Nephron progenitor cell (in vitro differentiated cells): ENCODE data around the gene PIH1D2.

Source experiments
- DNase-seq: peaks from one replicate; pipeline ENCODE4 v3.0.0; 2021
- H3K27ac Mint-ChIP-seq: 2 replicates; pipeline ENCODE4 v1.8.0; 2021; ENCODE audit warnings: mild to moderate bottlenecking, moderate library complexity, mixed read lengths
- H3K27me3 Mint-ChIP-seq: 2 replicates; pipeline ENCODE4 v1.8.0; 2021; ENCODE audit warnings: mild to moderate bottlenecking, low read depth, mixed read lengths; ENCODE audit not compliant: poor library complexity
- H3K36me3 Mint-ChIP-seq: 2 replicates; pipeline ENCODE4 v1.8.0; 2021; ENCODE audit warnings: low read depth, mixed read lengths
- H3K4me1 Mint-ChIP-seq: 2 replicates; pipeline ENCODE4 v1.8.0; 2021; ENCODE audit warnings: mixed read lengths
- H3K4me3 Mint-ChIP-seq: 2 replicates; pipeline ENCODE4 v1.8.0; 2021; ENCODE audit warnings: mild to moderate bottlenecking, moderate library complexity, mixed read lengths
- H3K9me3 Mint-ChIP-seq: 2 replicates; pipeline ENCODE4 v1.8.0; 2021; ENCODE audit warnings: mild to moderate bottlenecking, moderate library complexity, mixed read lengths
- TF ChIP-seq, protein P1 (sequence below): fragments of 200-600 bp; sonication (generic); IDR thresholded peaks from 2 replicates; pipeline ENCODE4 v1.5.0; 2021; ENCODE audit warnings: antibody characterized with exemption

The PIH1D2 gene

GRCh38 chr11:112085822-112086421 lies 12.1 kb upstream of the PIH1D2 start:
- Mint-ChIP-seq H3K27me3 (no peaks in the 10 kb centered on the region), H3K9me3 (no peaks in the 10 kb centered on the region), H3K36me3 (peaks cover 74% of the 10 kb centered on the region), H3K4me3 (peak overlapping the region; percentile 100), H3K27ac (peak overlapping the region; percentile 96), H3K4me1 (peaks cover 50% of the 10 kb centered on the region)
- DNase-seq, result no peak
- TF ChIP-seq, protein P1, sequence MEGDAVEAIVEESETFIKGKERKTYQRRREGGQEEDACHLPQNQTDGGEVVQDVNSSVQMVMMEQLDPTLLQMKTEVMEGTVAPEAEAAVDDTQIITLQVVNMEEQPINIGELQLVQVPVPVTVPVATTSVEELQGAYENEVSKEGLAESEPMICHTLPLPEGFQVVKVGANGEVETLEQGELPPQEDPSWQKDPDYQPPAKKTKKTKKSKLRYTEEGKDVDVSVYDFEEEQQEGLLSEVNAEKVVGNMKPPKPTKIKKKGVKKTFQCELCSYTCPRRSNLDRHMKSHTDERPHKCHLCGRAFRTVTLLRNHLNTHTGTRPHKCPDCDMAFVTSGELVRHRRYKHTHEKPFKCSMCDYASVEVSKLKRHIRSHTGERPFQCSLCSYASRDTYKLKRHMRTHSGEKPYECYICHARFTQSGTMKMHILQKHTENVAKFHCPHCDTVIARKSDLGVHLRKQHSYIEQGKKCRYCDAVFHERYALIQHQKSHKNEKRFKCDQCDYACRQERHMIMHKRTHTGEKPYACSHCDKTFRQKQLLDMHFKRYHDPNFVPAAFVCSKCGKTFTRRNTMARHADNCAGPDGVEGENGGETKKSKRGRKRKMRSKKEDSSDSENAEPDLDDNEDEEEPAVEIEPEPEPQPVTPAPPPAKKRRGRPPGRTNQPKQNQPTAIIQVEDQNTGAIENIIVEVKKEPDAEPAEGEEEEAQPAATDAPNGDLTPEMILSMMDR, result no peak

DNA sequence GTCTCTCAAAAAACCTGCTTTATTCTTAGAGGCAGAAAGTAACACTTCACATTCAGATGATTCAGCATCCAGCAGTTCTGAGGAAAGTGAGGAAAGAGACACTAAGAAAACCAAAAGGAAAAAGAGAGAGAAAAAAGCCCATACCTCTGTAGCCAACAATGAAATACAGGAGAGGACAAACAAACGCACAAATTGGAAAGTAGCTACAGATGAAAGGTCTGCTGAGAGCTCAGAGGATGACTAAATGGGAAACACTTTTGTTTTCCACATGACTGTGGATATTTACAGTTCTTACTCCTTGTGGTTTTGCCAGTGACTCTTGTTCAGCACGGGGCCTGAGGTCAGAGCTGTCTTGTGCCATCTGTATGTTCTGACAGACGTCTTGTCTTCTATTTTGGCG lies 8.9 kb upstream of the PIH1D2 start:
- DNase-seq, result no peak
- Mint-ChIP-seq H3K9me3 (no peaks in the 10 kb centered on the region), H3K27me3 (no peaks in the 10 kb centered on the region), H3K36me3 (peaks cover 68% of the 10 kb centered on the region), H3K4me3 (no peak overlapping the region), H3K27ac (peak overlapping the region; percentile 70), H3K4me1 (peaks cover 29% of the 10 kb centered on the region)
- TF ChIP-seq, protein P1, result no peak

DNA sequence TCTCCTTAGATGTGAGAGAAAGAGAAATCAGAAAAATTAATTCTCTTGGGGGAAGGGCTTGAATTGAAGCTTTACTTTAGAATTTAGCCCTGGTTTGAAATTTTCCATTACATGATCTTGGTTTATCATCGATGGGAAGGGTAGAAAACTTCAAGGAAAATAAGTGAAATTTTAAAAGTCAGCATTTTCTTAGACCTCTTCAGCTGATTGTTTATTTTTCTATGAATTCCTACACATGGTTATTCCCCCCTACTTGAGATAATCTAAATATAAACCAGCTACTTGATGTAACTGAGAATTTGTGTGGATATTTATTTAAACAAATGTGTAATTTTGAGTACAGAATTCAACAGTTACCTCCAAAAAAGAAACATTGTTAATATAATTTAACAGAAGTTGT lies 10.9 kb downstream of the PIH1D2 start:
- Mint-ChIP-seq H3K4me1 (no peaks in the 10 kb centered on the region), H3K27ac (no peak overlapping the region), H3K27me3 (no peaks in the 10 kb centered on the region), H3K36me3 (peaks cover 38% of the 10 kb centered on the region), H3K4me3 (no peak overlapping the region), H3K9me3 (no peaks in the 10 kb centered on the region)
- DNase-seq, result no peak
- TF ChIP-seq, protein P1, result no peak

GRCh38 chr11:112058103-112058502 lies 15.7 kb downstream of the PIH1D2 start:
- DNase-seq, result no peak
- Mint-ChIP-seq H3K9me3 (no peaks in the 10 kb centered on the region), H3K27me3 (no peaks in the 10 kb centered on the region), H3K36me3 (peaks cover 66% of the 10 kb centered on the region), H3K4me1 (no peaks in the 10 kb centered on the region), H3K27ac (no peak overlapping the region), H3K4me3 (no peak overlapping the region)
- TF ChIP-seq, protein P1, result no peak

GRCh38 chr11:112057170-112057569 lies 16.6 kb downstream of the PIH1D2 start:
- Mint-ChIP-seq H3K4me3 (no peak overlapping the region), H3K27me3 (no peaks in the 10 kb centered on the region), H3K4me1 (no peaks in the 10 kb centered on the region), H3K36me3 (peaks cover 63% of the 10 kb centered on the region), H3K9me3 (no peaks in the 10 kb centered on the region), H3K27ac (peak overlapping the region; percentile 31)
- DNase-seq, result no peak
- TF ChIP-seq, protein P1, result no peak

DNA sequence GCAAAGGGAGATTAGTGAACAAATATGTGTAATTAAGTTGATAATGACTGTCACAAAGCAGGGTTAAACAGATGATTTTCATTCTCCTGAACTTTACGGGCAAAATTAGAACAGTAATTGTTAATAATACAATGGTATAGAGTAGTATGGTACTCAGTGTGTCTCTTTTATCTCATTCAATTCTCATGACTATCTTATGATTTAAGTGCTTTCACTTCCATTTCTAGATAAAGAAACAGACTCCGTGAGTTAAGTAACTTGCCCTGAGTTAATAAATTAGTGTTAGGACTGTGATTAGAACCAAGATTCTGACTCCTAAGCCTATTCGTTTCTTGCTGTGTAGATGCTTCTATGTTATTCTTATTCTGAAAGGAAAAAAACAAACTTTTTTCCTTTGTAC lies 22.0 kb downstream of the PIH1D2 start:
- Mint-ChIP-seq H3K27me3 (peaks cover 3% of the 10 kb centered on the region), H3K4me3 (no peak overlapping the region), H3K36me3 (peaks cover 85% of the 10 kb centered on the region), H3K4me1 (no peaks in the 10 kb centered on the region), H3K27ac (no peak overlapping the region), H3K9me3 (peaks cover 19% of the 10 kb centered on the region)
- TF ChIP-seq, protein P1, result no peak
- DNase-seq, result no peak
